BJ (cell line): ENCODE measurements around the gene ZNF76. TPM values are rescaled to one million over a fixed set of nuclear protein-coding genes. Genes with fewer than 3 reads are reported as not detected.
"Not testable (repeated sequence)": the region's sequence is repeated elsewhere in the genome, so short reads cannot be mapped to it uniquely, and the experiment has no call there.

Experiments used
- CTCF ChIA-PET: fragments of 350-600 bp; formaldehyde crosslinking; extraction: SDS; loops from one replicate; lab custom pipeline; 2021; ENCODE audit warnings: antibody characterized with exemption, inconsistent platforms; lab: Yijun Ruan, JAX
- POLR2A ChIA-PET: fragments of 300-600 bp; sonication (Branson Sonifier 250); formaldehyde crosslinking; extraction: SDS; loops from one replicate; lab custom pipeline; 2021; ENCODE audit warnings: antibody characterized with exemption; lab: Charles Lee
- DNase-seq: peaks from one replicate; pipeline ENCODE4 v3.0.0-alpha.2; 2011; ENCODE audit warnings: low read depth
- H3K27me3 ChIP-seq: 2 replicates; pipeline ENCODE4 v1.6.0; 2011; ENCODE audit warnings: low read length; ENCODE audit not compliant: control insufficient read depth, insufficient read depth
- H3K36me3 ChIP-seq: 2 replicates; pipeline ENCODE4 v1.5.1; 2011; ENCODE audit warnings: low read length; ENCODE audit not compliant: control insufficient read depth, insufficient read depth
- H3K4me3 ChIP-seq: 2 replicates; pipeline ENCODE4 v1.5.1; 2011; ENCODE audit warnings: low read depth, mild to moderate bottlenecking, control low read depth, low read length
- CTCF ChIP-seq: IDR thresholded peaks from 2 replicates; pipeline ENCODE4 v1.5.1; 2011; ENCODE audit warnings: low read depth, mild to moderate bottlenecking, control low read depth, inconsistent platforms, low read length, moderate library complexity; ENCODE audit not compliant: insufficient read depth
- polyA plus RNA-seq: library from polyadenylated mRNA; depleted of rRNA; stranded (reverse); fragments of >200 nt; gene quantifications from 2 replicates; pipeline ENCODE4 v1.2.3, GENCODE V29; 2011

Gene ZNF76
- polyA plus RNA-seq, 1 experiment = 23.3 TPM

DNA sequence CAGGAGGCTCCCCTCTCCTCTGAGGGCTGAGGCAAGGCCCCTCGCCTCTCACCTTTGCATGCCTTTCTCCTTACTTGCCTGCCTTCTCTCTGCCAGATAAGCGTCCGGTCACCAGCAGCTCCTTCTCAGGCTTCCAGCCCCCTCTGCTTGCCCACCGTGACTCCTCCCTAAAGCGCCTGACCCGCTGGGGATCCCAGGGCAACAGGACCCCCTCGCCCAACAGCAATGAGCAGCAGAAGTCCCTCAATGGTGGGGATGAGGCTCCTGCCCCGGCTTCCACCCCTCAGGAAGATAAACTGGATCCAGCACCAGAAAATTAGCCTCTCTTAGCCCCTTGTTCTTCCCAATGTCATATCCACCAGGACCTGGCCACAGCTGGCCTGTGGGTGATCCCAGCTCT lies 61.6 kb downstream of the ZNF76 start:
- DNase-seq = no peak
- TF ChIP-seq CTCF = no peak
- CTCF ChIA-PET = interaction anchor here (0.9 to 1.4 kb wide), 2 partner anchors 9 to 21 kb away, joined by 3 to 4 read pairs; partner anchors contain the start of gene PPARD
- POLR2A ChIA-PET = no interaction called here
- Histone ChIP-seq H3K4me3 (no peak overlapping the region), H3K36me3 (no peaks in the 10 kb centered on the region; the same call in 1 of the 2 replicates), H3K27me3 (no peaks in the 10 kb centered on the region)

GRCh38 chr6:35327349-35328027 lies 68.0 kb downstream of the ZNF76 start:
- H3K27me3 ChIP-seq = peaks cover 3% of the 10 kb centered on the region; the same call in 1 of the 2 replicates
- TF ChIP-seq CTCF = peak; percentile 85
- H3K36me3 ChIP-seq = no peaks in the 10 kb centered on the region
- CTCF ChIA-PET = interaction anchor here (0.6 to 5.4 kb wide), 14 partner anchors 9 to 528 kb away, joined by 3 to 57 read pairs (median 4); partner anchors contain the start of genes DEF6 and PPARD
- H3K4me3 ChIP-seq = no peak overlapping the region
- DNase-seq = no peak
- POLR2A ChIA-PET = no interaction called here

- Histone ChIP-seq H3K4me3 (no peak overlapping the region), H3K27me3 (peaks cover 3% of the 10 kb centered on the region; the same call in 1 of the 2 replicates), H3K36me3 (no peaks in the 10 kb centered on the region)
- CTCF ChIA-PET = interaction anchor here (0.7 to 5.4 kb wide), 13 partner anchors 10 to 529 kb away, joined by 3 to 57 read pairs (median 5); partner anchors contain the start of genes DEF6 and PPARD
- no peak for DNase-seq
- POLR2A ChIA-PET = interaction anchor here (0.5 kb wide), 1 partner anchor 14 kb away, joined by 35 read pairs; no protein-coding TSS in a partner anchor
- no peak for TF ChIP-seq CTCF
Measured at GRCh38 chr6:35328108-35328723, 68.7 kb downstream of the ZNF76 start.

DNA sequence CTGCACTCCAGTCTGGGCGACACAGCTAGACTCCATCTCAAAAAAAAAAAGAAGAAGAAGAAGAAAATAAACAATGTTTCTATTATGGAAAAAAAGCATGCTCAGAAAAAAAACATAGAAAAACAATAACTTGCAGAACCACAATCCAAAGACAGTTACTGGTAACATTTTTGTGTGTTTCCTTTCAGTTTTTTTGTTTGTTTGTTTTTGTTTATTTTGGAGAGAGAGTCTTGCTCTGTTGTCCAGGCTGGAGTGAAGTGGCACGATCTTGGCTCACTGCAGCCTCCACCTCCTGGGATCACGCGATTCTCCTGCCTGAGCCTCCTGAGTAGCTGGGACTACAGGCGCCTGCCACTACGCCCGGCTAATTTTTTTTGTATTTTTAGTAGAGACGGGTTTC lies 69.4 kb downstream of the ZNF76 start:
- ChIA-PET CTCF (interaction anchor here (0.6 to 5.4 kb wide), 6 partner anchors 14 to 120 kb away, joined by 3 to 57 read pairs (median 6); partner anchors contain the start of genes DEF6 and PPARD), POLR2A (interaction anchor here (0.5 kb wide), 1 partner anchor 14 kb away, joined by 35 read pairs; no protein-coding TSS in a partner anchor)
- not testable (repeated sequence) for H3K4me3 ChIP-seq, H3K27me3 ChIP-seq, DNase-seq, H3K36me3 ChIP-seq

GRCh38 chr6:35330541-35331119 lies 71.1 kb downstream of the ZNF76 start:
- Histone ChIP-seq H3K4me3 (no peak overlapping the region), H3K36me3 (no peaks in the 10 kb centered on the region), H3K27me3 (peaks cover 3% of the 10 kb centered on the region; the same call in 1 of the 2 replicates)
- no peak for TF ChIP-seq CTCF
- CTCF ChIA-PET = interaction anchor here (1.0 to 1.3 kb wide), 4 partner anchors 9 to 35 kb away, joined by 3 to 7 read pairs (median 4); partner anchors contain the start of gene PPARD
- POLR2A ChIA-PET = no interaction called here
- no peak for DNase-seq

DNA sequence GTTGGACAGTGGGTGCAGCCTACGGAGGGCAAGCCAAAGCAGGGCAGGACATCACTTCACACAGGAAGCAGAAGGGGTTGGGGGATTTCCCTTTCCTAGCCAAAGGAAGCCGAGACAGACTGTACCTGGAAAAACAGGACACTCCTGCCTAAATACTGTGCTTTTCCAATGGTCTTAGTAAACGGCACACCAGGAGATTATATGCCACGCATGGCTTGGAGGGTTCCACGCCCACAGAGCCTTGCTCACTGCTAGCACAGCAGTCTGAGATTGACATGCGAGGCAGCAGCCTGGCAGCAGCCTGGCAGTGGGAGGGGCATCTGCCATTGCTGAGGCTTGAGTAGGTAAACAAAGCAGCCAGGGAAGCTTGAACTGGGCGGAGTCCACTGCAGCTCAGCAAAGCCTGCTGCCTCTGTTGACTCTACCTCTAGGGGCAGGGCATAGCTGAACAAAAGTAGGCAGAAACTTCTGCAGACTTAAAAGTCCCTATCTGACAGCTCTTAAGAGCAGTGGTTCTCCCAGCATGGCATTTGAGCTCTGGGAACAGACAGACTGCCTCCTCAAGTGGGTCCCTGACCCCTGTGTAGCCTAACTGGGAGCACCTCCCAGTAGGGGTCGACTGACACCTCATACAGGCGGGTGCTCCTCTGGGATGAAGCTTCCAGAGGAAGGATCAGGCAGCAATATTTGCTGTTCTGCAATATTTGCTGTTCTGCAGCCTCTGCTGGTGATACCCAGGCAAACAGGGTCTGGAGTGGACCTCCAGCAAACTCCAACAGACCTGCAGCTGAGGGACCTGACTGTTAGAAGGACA lies 72.7 kb downstream of the ZNF76 start:
- DNase-seq, H3K27me3 ChIP-seq, H3K36me3 ChIP-seq, POLR2A ChIA-PET, H3K4me3 ChIP-seq: not testable (repeated sequence)
- CTCF ChIA-PET = interaction anchor here (0.9 to 1.2 kb wide), 5 partner anchors 10 to 119 kb away, joined by 3 to 4 read pairs (median 4); partner anchors contain the start of genes DEF6 and PPARD
